ENCODE measurements around the gene LSM14A. TPM values are rescaled to one million over a fixed set of nuclear protein-coding genes. Genes with fewer than 3 reads are reported as not detected.

Gene LSM14A
- total and polyA plus RNA-seq, 2 of the 13 experiments (the other 11 are each of a cell fraction or from before 2014, with no cell fraction given): 77.0 to 83.6 TPM

- TF ChIP-seq MIER2 (CRISPR knock-in tag; IDR thresholded peaks at IDR 0.05) (0 out of 2 replicates have a peak, but pooled peaks have one; percentile 32), NCOR1 (IDR thresholded peaks at IDR 0.05; ENCODE audit: borderline replicate concordance, low read length) (peak; percentile 64), NKX3-1 (CRISPR knock-in tag; IDR thresholded peaks at IDR 0.05) (peak; percentile 79; the same call in 1 of the 2 replicates), IKZF5 (CRISPR knock-in tag; IDR thresholded peaks at IDR 0.05) (peak; percentile 73; the same call in 1 of the 2 replicates), MED13 (CRISPR knock-in tag; IDR thresholded peaks at IDR 0.05) (no peak), ZNF782 (CRISPR knock-in tag; IDR thresholded peaks at IDR 0.05; ENCODE audit: borderline replicate concordance) (no peak), KDM4B (CRISPR knock-in tag; IDR thresholded peaks at IDR 0.05) (0 out of 2 replicates have a peak, but pooled peaks have one; percentile 36), TCF7 (IDR thresholded peaks at IDR 0.05; ENCODE audit: low read depth) (peak; percentile 65), BCL6 (CRISPR knock-in tag; IDR thresholded peaks at IDR 0.05) (no peak), ELF1 (CRISPR knock-in tag; IDR thresholded peaks at IDR 0.05) (peak; percentile 33; the same call in 1 of the 2 replicates), PPARG (CRISPR knock-in tag; conservative IDR thresholded peaks at IDR 0.05) (no peak; the same call in 1 of the 2 replicates), RXRB (CRISPR knock-in tag; IDR thresholded peaks at IDR 0.05; ENCODE audit: borderline replicate concordance) (0 out of 2 replicates have a peak, but pooled peaks have one; percentile 36), ZNF7 (CRISPR knock-in tag; IDR thresholded peaks at IDR 0.05) (no peak), ZNF407 (CRISPR knock-in tag; IDR thresholded peaks at IDR 0.05; ENCODE audit: not compliant biosample characterization) (no peak), HNF1B (CRISPR knock-in tag; IDR thresholded peaks at IDR 0.05) (no peak), ZNF20 (CRISPR knock-in tag; IDR thresholded peaks at IDR 0.05) (no peak)
- TF ChIP-seq, protein P1, sequence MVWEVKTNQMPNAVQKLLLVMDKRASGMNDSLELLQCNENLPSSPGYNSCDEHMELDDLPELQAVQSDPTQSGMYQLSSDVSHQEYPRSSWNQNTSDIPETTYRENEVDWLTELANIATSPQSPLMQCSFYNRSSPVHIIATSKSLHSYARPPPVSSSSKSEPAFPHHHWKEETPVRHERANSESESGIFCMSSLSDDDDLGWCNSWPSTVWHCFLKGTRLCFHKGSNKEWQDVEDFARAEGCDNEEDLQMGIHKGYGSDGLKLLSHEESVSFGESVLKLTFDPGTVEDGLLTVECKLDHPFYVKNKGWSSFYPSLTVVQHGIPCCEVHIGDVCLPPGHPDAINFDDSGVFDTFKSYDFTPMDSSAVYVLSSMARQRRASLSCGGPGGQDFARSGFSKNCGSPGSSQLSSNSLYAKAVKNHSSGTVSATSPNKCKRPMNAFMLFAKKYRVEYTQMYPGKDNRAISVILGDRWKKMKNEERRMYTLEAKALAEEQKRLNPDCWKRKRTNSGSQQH (CRISPR knock-in tag; IDR thresholded peaks at IDR 0.05; ENCODE audit: low read depth): no peak; the same call in 1 of the 2 replicates
These were observed 1.1 kb downstream of the LSM14A start (continued) for GRCh38 chr19:34173193-34173956.
